A673 (cell line): ENCODE results near the gene CTNNBL1. TPM values are rescaled to one million over a fixed set of nuclear protein-coding genes. Genes with fewer than 3 reads are reported as not detected.
A peak's percentile ranks its signal among the peaks of the same experiment; 100 is the strongest.
"Not testable (repeated sequence)": the region's sequence is repeated elsewhere in the genome, so short reads cannot be mapped to it uniquely, and the experiment has no call there.

Source experiments
- BruUV-seq: library from RNA; stranded (reverse); fragments of 400-500 nt; replicated peaks from 2 replicates; lab custom pipeline; 2021; lab: Mats Ljungman, UMichigan
- CTCF ChIA-PET: fragments of 300-600 bp; sonication (Branson Sonifier 250); formaldehyde crosslinking; loops from one replicate; lab custom pipeline; 2022; ENCODE audit warnings: antibody characterized with exemption; lab: Charles Lee
- POLR2A ChIA-PET: fragments of 300-600 bp; sonication (Branson Sonifier 250); formaldehyde crosslinking; loops from one replicate; lab custom pipeline; 2022; ENCODE audit warnings: antibody characterized with exemption; ENCODE audit not compliant: low non-redundant PET; lab: Charles Lee
- DNase-seq: peaks from one replicate; pipeline ENCODE4 v3.0.0-alpha.2; 2015; ENCODE audit warnings: low spot score
- H3K27ac ChIP-seq: fragments of 200-600 bp; sonication (generic); 2 replicates; pipeline ENCODE4 v1.5.1; 2016; ENCODE audit warnings: mixed run types, low read depth, mild to moderate bottlenecking, mixed read lengths, antibody characterized with exemption, low read length; ENCODE audit not compliant: poor library complexity, severe bottlenecking
- H3K27me3 ChIP-seq: fragments of 200-600 bp; sonication (generic); replicated peaks from 2 replicates; pipeline ENCODE4 v1.6.1; 2017; ENCODE audit warnings: mixed run types, low read depth, mild to moderate bottlenecking, mixed read lengths, antibody characterized with exemption, low read length; ENCODE audit not compliant: insufficient read depth, poor library complexity
- H3K36me3 ChIP-seq: fragments of 200-600 bp; sonication (generic); 2 replicates; pipeline ENCODE4 v1.6.1; 2016; ENCODE audit warnings: mixed run types, mild to moderate bottlenecking, mixed read lengths, antibody characterized with exemption, low read length; ENCODE audit not compliant: insufficient read depth, poor library complexity, severe bottlenecking
- H3K4me1 ChIP-seq: fragments of 200-600 bp; sonication (generic); 2 replicates; pipeline ENCODE4 v1.6.1; 2017; ENCODE audit warnings: mixed run types, mild to moderate bottlenecking, mixed read lengths, antibody characterized with exemption, low read length; ENCODE audit not compliant: insufficient read depth, poor library complexity, severe bottlenecking
- H3K4me3 ChIP-seq: fragments of 200-600 bp; sonication (generic); 2 replicates; pipeline ENCODE4 v1.5.1; 2016; ENCODE audit warnings: low read depth, mixed run types, mild to moderate bottlenecking, mixed read lengths, low read length; ENCODE audit not compliant: poor library complexity, severe bottlenecking
- H3K9me3 ChIP-seq: fragments of 200-600 bp; sonication (generic); 2 replicates; pipeline ENCODE4 v1.6.1; 2016; ENCODE audit warnings: mixed run types, low read depth, mild to moderate bottlenecking, mixed read lengths, antibody characterized with exemption, low read length; ENCODE audit not compliant: poor library complexity, severe bottlenecking
- EZH2 ChIP-seq: fragments of 200-600 bp; sonication (generic); IDR thresholded peaks from 2 replicates; pipeline ENCODE4 v1.6.1; 2017; ENCODE audit warnings: borderline replicate concordance, low read depth, mild to moderate bottlenecking, mixed read lengths, antibody characterized with exemption, low read length; ENCODE audit not compliant: poor library complexity, severe bottlenecking
- intact Hi-C: fragments of 100-400 bp; cut with micrococcal nuclease; formaldehyde crosslinking; loops from one replicate; pipeline ENCODE4 v1.10.0; 2022; ENCODE audit not compliant: unreplicated experiment
- total RNA-seq: library from RNA; stranded (reverse); gene quantifications from 2 replicates; pipeline ENCODE4 v1.2.3, GENCODE V29; 2021
- TF ChIP-seq, protein P1 (sequence below): fragments of 300-800, 200-600 bp; sonication (generic); conservative IDR thresholded peaks from 2 replicates; pipeline ENCODE4 v1.5.1; 2017; ENCODE audit warnings: low read depth, mild to moderate bottlenecking, antibody characterized with exemption, low read length, moderate library complexity, mixed read lengths

The CTNNBL1 gene
- total RNA-seq, 1 experiment from 2014 or later = 88.5 TPM

DNA sequence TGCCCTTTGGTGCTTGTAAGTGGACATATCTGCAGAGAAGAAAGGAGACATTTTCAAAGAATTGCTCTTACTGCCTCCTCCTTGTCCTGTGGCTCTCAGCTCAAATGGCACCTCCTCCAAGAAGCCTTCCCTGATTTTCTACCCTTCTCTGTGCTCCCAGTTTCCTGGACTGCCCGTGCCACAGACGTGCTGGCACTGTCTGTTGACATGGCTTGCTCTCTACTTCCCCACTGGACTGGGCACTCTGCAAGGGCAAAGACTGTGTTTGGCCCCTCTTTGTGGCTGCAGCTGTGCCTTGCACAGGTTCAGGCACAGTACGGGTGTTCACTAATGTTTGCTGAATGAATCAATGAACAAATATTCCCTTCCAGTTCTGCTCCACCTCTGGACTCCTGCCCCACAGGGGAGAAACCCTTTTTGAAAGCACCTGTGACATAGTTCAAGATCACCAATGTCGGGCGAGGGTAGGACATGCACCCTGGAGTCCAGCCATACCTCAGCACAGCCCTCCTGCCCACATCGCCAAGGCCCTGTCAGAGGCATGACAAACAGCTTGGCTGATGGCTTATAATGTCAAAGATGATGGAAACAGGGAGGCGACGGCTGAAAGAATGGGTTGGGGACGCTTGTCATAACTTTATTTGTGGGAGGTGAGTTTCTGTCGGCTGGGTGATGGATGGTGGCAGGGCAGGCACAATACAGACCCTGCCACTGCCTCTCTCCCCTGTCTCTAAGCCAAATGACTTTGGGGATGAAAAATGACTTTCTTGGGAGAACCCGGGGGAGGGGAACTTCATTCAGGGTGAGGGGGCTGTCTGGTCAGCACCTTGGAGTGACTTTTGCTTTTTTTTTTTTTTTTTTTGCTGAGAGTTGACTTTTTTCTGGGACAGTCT is 15.6 kb upstream of the CTNNBL1 start:
- intact Hi-C loops = loop anchor here (5.0 kb wide), 1 partner anchor 219 kb away; no protein-coding TSS in a partner anchor
- ChIA-PET POLR2A (no interaction called here), CTCF (no interaction called here)
- Histone ChIP-seq H3K36me3 (no peaks in the 10 kb centered on the region), H3K27ac (no peak overlapping the region), H3K4me3 (no peak overlapping the region), H3K27me3 (peaks cover 12% of the 10 kb centered on the region), H3K9me3 (no peaks in the 10 kb centered on the region), H3K4me1 (no peaks in the 10 kb centered on the region)
- no peak for DNase-seq
- TF ChIP-seq EZH2 = no peak
- TF ChIP-seq, protein P1, sequence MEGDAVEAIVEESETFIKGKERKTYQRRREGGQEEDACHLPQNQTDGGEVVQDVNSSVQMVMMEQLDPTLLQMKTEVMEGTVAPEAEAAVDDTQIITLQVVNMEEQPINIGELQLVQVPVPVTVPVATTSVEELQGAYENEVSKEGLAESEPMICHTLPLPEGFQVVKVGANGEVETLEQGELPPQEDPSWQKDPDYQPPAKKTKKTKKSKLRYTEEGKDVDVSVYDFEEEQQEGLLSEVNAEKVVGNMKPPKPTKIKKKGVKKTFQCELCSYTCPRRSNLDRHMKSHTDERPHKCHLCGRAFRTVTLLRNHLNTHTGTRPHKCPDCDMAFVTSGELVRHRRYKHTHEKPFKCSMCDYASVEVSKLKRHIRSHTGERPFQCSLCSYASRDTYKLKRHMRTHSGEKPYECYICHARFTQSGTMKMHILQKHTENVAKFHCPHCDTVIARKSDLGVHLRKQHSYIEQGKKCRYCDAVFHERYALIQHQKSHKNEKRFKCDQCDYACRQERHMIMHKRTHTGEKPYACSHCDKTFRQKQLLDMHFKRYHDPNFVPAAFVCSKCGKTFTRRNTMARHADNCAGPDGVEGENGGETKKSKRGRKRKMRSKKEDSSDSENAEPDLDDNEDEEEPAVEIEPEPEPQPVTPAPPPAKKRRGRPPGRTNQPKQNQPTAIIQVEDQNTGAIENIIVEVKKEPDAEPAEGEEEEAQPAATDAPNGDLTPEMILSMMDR = no peak
- no TSS peak for BruUV-seq

- H3K27ac ChIP-seq, CTCF ChIA-PET, H3K36me3 ChIP-seq, H3K4me1 ChIP-seq, POLR2A ChIA-PET, H3K4me3 ChIP-seq, H3K9me3 ChIP-seq, BruUV-seq, DNase-seq: not testable (repeated sequence)
- peaks cover 12% of the 10 kb centered on the region for H3K27me3 ChIP-seq
- intact Hi-C loops = loop anchor here (5.0 kb wide), 1 partner anchor 218 kb away; no protein-coding TSS in a partner anchor
These were observed 14.1 kb upstream of the CTNNBL1 start for GRCh38 chr20:37679751-37680150.

DNA sequence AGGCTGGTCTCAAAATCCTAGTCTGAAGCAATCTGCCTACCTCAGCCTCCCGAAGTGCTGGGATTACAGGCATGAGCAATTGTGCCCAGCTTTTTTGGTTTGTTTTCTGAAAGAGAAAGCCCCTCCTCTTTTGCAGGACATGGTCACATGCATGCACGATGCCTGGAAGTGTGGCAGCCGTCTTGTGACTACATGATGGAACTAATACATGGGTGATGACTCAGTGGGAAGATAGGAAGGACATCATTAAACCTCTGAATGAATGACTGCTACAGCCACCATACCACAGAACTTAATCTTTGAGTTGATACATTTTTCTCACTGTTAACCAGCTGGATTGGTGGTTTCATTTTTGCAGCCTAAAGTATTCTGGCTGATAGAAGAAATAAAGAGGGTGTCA is 13.4 kb upstream of the CTNNBL1 start:
- CTCF ChIA-PET = no interaction called here
- Histone ChIP-seq H3K9me3 (no peaks in the 10 kb centered on the region), H3K27me3 (peaks cover 12% of the 10 kb centered on the region), H3K27ac (no peak overlapping the region), H3K4me1 (no peaks in the 10 kb centered on the region), H3K36me3 (no peaks in the 10 kb centered on the region), H3K4me3 (no peak overlapping the region)
- no peak for TF ChIP-seq EZH2
- TF ChIP-seq, protein P1 = no peak
- peak; percentile 23 for DNase-seq
- POLR2A ChIA-PET = no interaction called here
- intact Hi-C loops = no loop called here
- no TSS peak for BruUV-seq
